Activated naive CD4-positive, alpha-beta T cell treated with anti-CD3 and anti-CD28 coated beads, Interleukin-2, amount 50 U/mL, for 16 hours (primary cell): ENCODE results near the gene MN1.

ENCODE experiments used
- DNase-seq: peaks from one replicate; pipeline ENCODE4 v3.0.0-alpha.2; 2020

The MN1 gene

DNA sequence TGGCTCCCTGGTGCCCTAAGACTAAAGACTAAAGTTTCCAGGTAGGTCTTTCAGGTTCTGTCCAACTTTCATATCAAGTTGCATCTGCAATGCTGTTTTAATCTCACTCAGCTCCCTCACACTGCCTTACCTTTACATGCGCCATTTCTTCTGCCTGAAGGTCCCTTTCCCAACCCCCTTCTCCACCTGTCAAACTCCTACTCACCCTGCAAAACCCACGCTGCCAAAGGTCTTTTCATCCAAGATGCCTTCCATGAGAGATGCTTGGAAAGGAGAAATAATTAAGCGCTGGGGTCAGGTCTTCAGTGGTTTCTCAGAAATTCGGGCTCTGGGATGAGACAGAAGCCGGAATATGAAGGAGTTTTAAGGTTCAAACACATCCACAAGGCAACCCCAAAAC is 95.1 kb downstream of the MN1 start:
- DNase-seq, result no peak

DNA sequence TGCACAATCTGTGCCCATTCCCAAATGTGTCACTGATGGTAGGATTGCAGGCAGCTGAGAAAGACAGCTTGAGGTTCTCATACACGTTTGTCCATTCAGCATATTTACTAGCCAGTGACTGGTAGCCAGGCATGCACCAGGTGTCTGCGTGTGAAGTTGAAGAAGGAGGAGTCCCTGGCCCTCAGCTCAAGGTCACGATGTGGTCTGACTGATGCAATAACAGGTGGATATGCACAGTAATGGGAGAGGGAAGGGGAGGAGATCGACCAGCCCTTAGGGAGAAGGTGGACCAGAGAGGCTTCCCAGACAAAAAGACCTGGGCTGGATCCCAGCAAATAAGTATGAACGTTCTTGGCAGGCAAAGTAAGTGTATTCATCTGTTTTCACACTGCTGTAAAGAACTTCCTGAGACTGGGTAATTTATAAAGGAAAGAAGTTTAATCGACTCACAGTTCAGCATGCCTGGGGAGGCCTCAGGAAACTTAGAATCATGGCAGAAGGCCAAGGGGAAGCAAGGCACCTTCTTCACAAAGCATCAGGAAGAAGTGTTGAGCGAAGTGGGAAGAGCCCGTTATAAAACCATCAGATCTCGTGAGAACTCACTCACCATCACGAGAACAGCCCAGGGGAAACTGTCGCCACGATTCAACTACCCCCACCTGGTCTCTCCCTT is 96.0 kb downstream of the MN1 start:
- no peak for DNase-seq

DNA sequence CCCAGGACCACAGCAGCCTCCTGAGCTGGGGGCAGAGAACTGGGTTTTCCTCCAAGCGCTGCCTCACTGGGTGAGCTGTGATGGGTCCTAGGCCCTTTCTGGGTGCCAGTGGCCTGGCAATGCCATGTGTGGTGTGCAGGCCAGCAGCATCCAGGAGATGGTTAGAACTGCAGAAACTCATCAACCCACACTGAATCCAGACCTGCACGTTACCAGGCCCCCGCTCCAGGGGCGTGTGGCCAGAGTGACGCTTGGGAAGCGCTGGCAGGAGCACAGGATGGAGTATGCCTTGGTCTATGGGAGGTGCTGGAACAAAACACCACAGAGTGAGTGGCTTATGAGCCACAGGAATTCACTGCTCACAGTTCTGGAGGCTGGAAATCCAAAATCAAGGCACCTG is 97.0 kb downstream of the MN1 start:
- DNase-seq, result no peak

DNA sequence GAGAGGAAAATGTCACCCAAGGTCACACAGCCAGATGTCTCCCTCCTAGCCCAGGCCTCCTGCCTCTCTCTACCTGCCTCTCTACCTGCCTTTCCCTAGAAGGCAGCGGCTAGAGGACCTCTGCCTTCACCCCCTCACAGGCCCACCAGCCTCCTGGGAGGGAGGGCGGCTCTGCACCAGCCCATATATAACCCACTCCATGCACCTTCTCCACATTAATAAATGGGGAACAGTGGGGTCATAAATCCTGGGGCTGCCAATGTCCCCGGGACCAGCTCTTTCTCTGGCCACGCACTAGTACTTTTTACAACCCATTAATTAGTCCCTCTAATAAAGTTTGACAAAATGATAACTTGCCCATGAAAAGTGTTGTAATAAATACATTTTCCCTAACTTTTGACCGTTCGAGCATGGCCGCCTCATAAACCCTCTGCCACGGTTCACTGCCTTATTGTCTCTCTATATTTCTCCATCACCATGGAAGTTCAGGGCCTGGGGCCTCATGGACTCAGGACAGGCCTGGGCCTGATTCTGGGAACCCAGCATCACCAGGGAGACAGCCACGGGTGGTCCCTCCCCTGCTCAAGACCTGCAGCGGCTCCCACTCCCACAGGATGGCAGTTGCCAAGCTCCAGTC is 102.1 kb downstream of the MN1 start:
- DNase-seq, result no peak

DNA sequence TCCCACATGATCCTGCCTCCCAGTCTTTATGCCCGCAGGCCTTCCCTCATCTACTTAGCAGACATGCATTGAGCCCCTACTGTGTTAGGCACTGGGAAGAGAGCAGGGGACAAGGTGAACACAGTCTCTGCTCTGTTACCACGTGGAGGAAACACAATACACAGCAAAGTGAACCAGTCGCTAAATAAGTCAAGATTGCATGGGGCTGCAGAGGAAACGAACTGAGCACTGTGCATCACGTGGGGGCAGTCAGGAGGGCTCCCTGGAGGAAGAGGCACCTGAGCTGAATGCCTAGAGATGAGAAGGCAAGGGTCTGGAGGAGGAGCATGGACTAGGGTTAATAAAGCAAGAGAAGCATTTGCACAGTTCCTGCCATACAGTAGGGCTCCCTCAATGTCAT is 102.7 kb downstream of the MN1 start:
- no peak for DNase-seq
